Prostate gland (tissue), 2 donors: ENCODE measurements around the gene CASTOR2. TPM values are rescaled to one million over a fixed set of nuclear protein-coding genes. Genes with fewer than 3 reads are reported as not detected.

Experiments used
- DNase-seq: peaks from one replicate; pipeline ENCODE4 v3.0.0-alpha.2; 2019; ENCODE audit warnings: low spot score
- H3K27ac ChIP-seq, 2 donors: fragments of 200-600 bp; sonication (generic); 2 replicates each; pipeline ENCODE4 v1.5.1; 2017 to 2019
- H3K27me3 ChIP-seq: fragments of 200-600 bp; sonication (generic); replicated peaks from 2 replicates; pipeline ENCODE4 v1.5.1; 2019; ENCODE audit not compliant: insufficient read depth
- H3K36me3 ChIP-seq, 2 donors: fragments of 200-600 bp; sonication (generic); 1 replicate in 1 of 2; 2 replicates in 1 of 2; pipeline versions ENCODE4 v1.5.1 to v1.8.1; 2017 to 2019
- H3K4me1 ChIP-seq: fragments of 200-600 bp; sonication (generic); replicated peaks from 2 replicates; pipeline ENCODE4 v1.5.1; 2019
- H3K4me3 ChIP-seq, 2 donors: fragments of 200-600 bp; sonication (generic); 2 replicates each; pipeline ENCODE4 v1.5.1; 2017 to 2019
- H3K9me3 ChIP-seq: fragments of 200-600 bp; sonication (generic); 2 replicates; pipeline ENCODE4 v1.5.1; 2017
- POLR2A ChIP-seq: fragments of 450-650 bp; IDR thresholded peaks from one replicate; pipeline ENCODE4 v1.6.1; 2016; ENCODE audit warnings: antibody characterized with exemption, mild to moderate bottlenecking
- POLR2AphosphoS5 ChIP-seq: sonication (generic); formaldehyde crosslinking; IDR thresholded peaks from one replicate; pipeline ENCODE4 v1.6.1; 2017; ENCODE audit warnings: antibody characterized with exemption
- WGBS: methylation state at CpG from one replicate; pipeline ENCODE4 v1.1.5; 2018; 5-methylcytosine and 5-hydroxymethylcytosine counted together
- intact Hi-C: fragments of 100-400 bp; cut with DNase I; formaldehyde crosslinking; loops from one replicate; pipeline ENCODE4 v1.14.2; 2022
- total RNA-seq, 2 donors: library from RNA; depleted of rRNA; stranded (reverse); fragments of >200 nt; gene quantifications; one replicate each; pipeline ENCODE4 v1.1.0, GENCODE V29; 2016
- TF ChIP-seq, protein P1 (sequence below), 4 experiments: fragments of 200-600 bp in 2 of 4; fragments of 450-650 bp in 2 of 4; sonication (generic) in 2 of 4; IDR thresholded peaks; 1 replicate in 3 of 4; 2 replicates in 1 of 4; pipeline ENCODE4 v1.5.1; 2016 to 2019; ENCODE audit warnings: antibody characterized with exemption in 4 of 4, mild to moderate bottlenecking in 2 of 4, moderate library complexity in 2 of 4

CASTOR2 gene
- total RNA-seq, 2 donors from 2014 or later: 19.9 to 45.9 TPM

DNA sequence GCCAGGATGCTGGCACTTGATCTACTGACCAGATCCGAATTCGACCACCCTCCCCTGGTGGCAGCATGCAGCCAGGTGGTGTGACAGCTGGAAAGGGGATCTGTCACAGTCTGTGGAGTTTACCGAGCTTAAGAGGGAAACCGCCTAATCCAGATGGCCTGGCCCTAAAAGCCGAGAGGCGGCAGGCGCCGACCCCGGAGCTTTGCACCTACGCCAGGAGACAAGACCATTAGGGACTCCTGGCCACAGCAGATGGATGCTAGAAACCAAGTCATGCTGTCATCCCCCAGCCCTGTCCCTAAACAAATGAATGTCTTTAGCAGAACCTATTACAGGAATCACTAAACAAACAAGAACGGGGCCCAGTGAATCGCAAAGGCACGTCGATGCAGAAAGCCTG, 81.4 kb downstream of the CASTOR2 start:
- intact Hi-C loops: no loop called here
- peaks cover 0 to 6% of the 10 kb centered on the region in 2 donors for H3K36me3 ChIP-seq
- 65% methylated on average over 14 of the region's 14 CpGs for WGBS
- no peak for TF ChIP-seq POLR2AphosphoS5
- TF ChIP-seq POLR2A: no peak
- TF ChIP-seq, protein P1, sequence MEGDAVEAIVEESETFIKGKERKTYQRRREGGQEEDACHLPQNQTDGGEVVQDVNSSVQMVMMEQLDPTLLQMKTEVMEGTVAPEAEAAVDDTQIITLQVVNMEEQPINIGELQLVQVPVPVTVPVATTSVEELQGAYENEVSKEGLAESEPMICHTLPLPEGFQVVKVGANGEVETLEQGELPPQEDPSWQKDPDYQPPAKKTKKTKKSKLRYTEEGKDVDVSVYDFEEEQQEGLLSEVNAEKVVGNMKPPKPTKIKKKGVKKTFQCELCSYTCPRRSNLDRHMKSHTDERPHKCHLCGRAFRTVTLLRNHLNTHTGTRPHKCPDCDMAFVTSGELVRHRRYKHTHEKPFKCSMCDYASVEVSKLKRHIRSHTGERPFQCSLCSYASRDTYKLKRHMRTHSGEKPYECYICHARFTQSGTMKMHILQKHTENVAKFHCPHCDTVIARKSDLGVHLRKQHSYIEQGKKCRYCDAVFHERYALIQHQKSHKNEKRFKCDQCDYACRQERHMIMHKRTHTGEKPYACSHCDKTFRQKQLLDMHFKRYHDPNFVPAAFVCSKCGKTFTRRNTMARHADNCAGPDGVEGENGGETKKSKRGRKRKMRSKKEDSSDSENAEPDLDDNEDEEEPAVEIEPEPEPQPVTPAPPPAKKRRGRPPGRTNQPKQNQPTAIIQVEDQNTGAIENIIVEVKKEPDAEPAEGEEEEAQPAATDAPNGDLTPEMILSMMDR (IDR thresholded peaks at IDR 0.05): no peak
- DNase-seq: no peak
- H3K27ac ChIP-seq: peak overlapping the region in 1 of 2 donors; percentile 51
- no peaks in the 10 kb centered on the region for H3K9me3 ChIP-seq
- H3K4me1 ChIP-seq: peaks cover 6% of the 10 kb centered on the region
- no peaks in the 10 kb centered on the region for H3K27me3 ChIP-seq
- no peak overlapping the region for H3K4me3 ChIP-seq

DNA sequence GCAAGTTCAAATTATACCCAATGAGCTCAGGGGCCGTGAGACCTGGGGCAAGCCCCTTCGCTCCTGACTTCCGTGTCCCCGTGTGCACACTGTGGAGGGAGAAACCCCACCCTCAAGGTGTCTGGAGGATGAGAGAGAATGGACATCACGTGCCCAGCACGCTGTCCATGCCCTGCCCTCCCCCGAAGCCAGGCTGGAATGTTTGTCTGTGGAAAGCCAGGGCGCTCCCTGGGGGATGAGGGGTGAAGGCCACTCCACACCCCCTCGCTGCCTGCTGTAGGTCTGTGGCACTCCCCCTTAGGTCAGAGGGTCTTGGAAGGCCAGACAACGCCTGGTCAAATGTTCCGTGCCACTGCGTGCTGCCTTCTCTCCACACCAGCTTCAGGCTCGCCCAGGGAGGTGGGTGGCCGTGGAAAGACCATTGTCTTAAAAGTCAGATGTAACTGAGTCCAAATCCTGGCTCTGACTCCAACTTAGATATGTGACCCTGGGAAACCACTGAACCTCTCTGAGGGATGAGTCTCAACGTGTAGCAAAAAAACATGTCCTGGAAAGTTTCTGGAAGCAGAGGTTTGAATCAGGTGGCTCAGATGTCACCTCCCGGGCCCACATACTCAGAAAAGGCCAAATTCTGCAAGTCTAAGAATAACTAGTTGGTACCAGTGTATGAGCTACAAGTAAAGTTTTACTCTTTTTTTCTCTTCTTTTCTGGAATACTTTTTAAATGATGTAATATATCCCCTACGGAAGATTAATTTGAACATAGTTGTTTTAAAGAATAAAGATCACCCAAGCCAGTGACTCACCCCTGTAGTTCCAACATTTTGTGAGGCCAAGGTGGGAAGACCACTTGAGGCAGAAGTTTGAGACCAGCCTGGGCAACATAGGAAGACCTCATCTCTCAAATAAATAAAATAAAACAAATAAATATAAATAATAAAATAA, 84.2 kb downstream of the CASTOR2 start:
- peaks cover 0 to 6% of the 10 kb centered on the region in 2 donors for H3K36me3 ChIP-seq
- no peak for DNase-seq
- H3K9me3 ChIP-seq: no peaks in the 10 kb centered on the region
- 78% methylated on average over 17 of the region's 17 CpGs for WGBS
- no peak overlapping the region for H3K4me3 ChIP-seq
- intact Hi-C loops: no loop called here
- H3K27me3 ChIP-seq: no peaks in the 10 kb centered on the region
- TF ChIP-seq POLR2A (no peak), POLR2AphosphoS5 (no peak)
- TF ChIP-seq, protein P1 (IDR thresholded peaks at IDR 0.05): no peak
- peaks cover 10% of the 10 kb centered on the region for H3K4me1 ChIP-seq
- no peak overlapping the region for H3K27ac ChIP-seq

DNA sequence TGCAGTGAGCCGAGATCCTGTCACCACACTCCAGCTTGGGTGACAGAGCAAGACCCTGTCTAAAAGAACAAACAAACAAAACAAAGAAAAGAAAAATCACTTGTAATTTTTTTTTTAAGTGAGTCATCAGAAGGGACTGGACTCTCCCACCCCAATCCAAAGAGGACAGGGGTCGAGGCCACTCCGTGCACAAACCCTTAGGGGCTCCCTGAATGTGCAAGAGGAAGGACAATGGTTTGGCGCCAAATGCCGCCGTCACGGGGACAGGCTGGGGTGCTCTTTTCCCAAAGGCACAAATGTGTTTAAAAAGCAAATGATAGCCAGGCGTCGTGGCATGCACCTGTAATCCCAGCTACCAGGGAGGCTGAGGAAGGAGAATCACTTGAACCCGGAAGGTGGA, 85.3 kb downstream of the CASTOR2 start:
- TF ChIP-seq POLR2AphosphoS5: no peak
- TF ChIP-seq, protein P1 (IDR thresholded peaks at IDR 0.05): no peak
- TF ChIP-seq POLR2A: no peak
- intact Hi-C loops: no loop called here

DNA sequence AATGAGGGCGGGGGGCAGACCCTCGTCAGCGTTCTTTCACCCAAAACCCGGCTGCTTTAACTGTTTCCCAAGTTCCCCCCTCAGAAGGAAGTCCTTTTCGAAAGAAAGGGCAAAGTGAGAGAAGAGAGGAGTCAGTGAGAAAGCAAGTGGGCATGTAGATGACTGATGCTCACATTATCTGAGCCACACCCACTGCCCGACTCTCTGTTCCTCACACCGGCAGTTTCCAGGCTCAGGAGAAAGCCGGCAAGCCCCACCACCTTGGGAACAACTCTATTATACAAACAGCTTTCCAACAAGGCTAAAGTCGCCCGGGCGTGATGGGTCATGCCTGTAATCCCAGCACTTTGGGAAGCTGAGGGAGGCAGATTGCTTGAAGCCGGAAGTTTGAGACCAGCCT, 86.0 kb downstream of the CASTOR2 start:
- 79% methylated on average over 12 of the region's 12 CpGs for whole genome bisulfite sequencing
- H3K27ac ChIP-seq: no peak overlapping the region
- no peaks in the 10 kb centered on the region for H3K27me3 ChIP-seq
- intact Hi-C loops: no loop called here
- DNase-seq: no peak
- peaks cover 10% of the 10 kb centered on the region for H3K4me1 ChIP-seq
- no peaks in the 10 kb centered on the region for H3K9me3 ChIP-seq
- TF ChIP-seq, protein P1 (IDR thresholded peaks at IDR 0.05): no peak
- TF ChIP-seq POLR2AphosphoS5 (no peak), POLR2A (no peak)
- peaks cover 0 to 6% of the 10 kb centered on the region in 2 donors for H3K36me3 ChIP-seq
- H3K4me3 ChIP-seq: no peak overlapping the region

More for the DNA sequence above, 85.3 kb downstream of the CASTOR2 start:
- no peaks in the 10 kb centered on the region for H3K9me3 ChIP-seq
- H3K4me3 ChIP-seq: no peak overlapping the region
- peaks cover 10% of the 10 kb centered on the region for H3K4me1 ChIP-seq
- peaks cover 0 to 6% of the 10 kb centered on the region in 2 donors for H3K36me3 ChIP-seq
- DNase-seq: no peak
- H3K27ac ChIP-seq: no peak overlapping the region
- H3K27me3 ChIP-seq: no peaks in the 10 kb centered on the region
- WGBS: 91% methylated on average over 10 of the region's 10 CpGs

DNA sequence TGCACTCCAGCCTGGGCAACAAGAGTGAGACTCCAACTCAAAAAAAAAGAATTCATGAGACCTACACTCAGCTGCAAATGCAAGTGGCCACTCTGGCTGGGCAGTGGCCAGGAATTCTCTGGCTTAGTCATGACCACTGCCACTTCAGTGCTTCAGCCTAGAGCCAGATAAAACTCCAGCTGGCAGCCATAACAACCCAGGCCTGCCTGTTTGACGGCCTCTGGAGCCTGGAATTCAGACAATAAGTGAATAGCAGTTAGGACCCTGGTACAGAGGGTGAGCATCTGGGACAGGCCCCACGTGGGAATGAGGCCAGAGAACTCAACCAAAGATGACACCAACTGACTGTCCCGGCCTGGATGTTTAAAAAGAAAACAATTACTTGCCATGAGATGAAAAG, 90.2 kb downstream of the CASTOR2 start:
- 43% methylated on average over 3 of the region's 3 CpGs for WGBS
- intact Hi-C loops: no loop called here

More for the DNA sequence above, 90.2 kb downstream of the CASTOR2 start:
- Histone ChIP-seq H3K4me1 (peaks cover 4% of the 10 kb centered on the region), H3K9me3 (no peaks in the 10 kb centered on the region), H3K4me3 (no peak overlapping the region), H3K36me3 (peaks cover 3 to 9% of the 10 kb centered on the region in 2 donors), H3K27me3 (no peaks in the 10 kb centered on the region), H3K27ac (no peak overlapping the region)
- DNase-seq: no peak
- TF ChIP-seq POLR2AphosphoS5 (no peak), POLR2A (no peak)
- TF ChIP-seq, protein P1 (IDR thresholded peaks at IDR 0.05): no peak
